Activated T-cell treated with anti-CD3 and anti-CD28 coated beads, Interleukin-2, amount 50 U/mL, for 24 hours (primary cell): Measurements from ENCODE around the gene FMN1.

Source experiments
- DNase-seq: peaks from one replicate; pipeline ENCODE4 v3.0.0-alpha.2; 2020
- H3K27ac Mint-ChIP-seq: 2 replicates; pipeline ENCODE4 v1.8.0; 2020; ENCODE audit warnings: mild to moderate bottlenecking, mixed read lengths
- H3K27me3 Mint-ChIP-seq: 2 replicates; pipeline ENCODE4 v1.8.0; 2020; ENCODE audit warnings: mixed read lengths
- H3K36me3 Mint-ChIP-seq: 2 replicates; pipeline ENCODE4 v1.8.0; 2020; ENCODE audit warnings: low read depth, mixed read lengths
- H3K4me1 Mint-ChIP-seq: 2 replicates; pipeline ENCODE4 v1.8.0; 2020; ENCODE audit warnings: low read depth, mixed read lengths
- H3K4me3 Mint-ChIP-seq: 2 replicates; pipeline ENCODE4 v1.8.0; 2020; ENCODE audit warnings: mild to moderate bottlenecking, moderate library complexity, mixed read lengths
- H3K9me3 Mint-ChIP-seq: 2 replicates; pipeline ENCODE4 v1.8.0; 2020; ENCODE audit warnings: mixed read lengths

FMN1 gene

GRCh38 chr15:33112541-33113105, 81.9 kb downstream of the FMN1 start:
- Mint-ChIP-seq H3K27me3 (no peaks in the 10 kb centered on the region), H3K27ac (no peak overlapping the region), H3K36me3 (no peaks in the 10 kb centered on the region), H3K4me3 (no peak overlapping the region), H3K4me1 (peaks cover 7% of the 10 kb centered on the region), H3K9me3 (no peaks in the 10 kb centered on the region)
- no peak for DNase-seq

- Mint-ChIP-seq H3K27me3 (no peaks in the 10 kb centered on the region), H3K4me1 (peaks cover 14% of the 10 kb centered on the region), H3K36me3 (no peaks in the 10 kb centered on the region), H3K4me3 (no peak overlapping the region), H3K27ac (no peak overlapping the region), H3K9me3 (no peaks in the 10 kb centered on the region)
- no peak for DNase-seq
These were observed 83.5 kb downstream of the FMN1 start for GRCh38 chr15:33111041-33111451.

DNA sequence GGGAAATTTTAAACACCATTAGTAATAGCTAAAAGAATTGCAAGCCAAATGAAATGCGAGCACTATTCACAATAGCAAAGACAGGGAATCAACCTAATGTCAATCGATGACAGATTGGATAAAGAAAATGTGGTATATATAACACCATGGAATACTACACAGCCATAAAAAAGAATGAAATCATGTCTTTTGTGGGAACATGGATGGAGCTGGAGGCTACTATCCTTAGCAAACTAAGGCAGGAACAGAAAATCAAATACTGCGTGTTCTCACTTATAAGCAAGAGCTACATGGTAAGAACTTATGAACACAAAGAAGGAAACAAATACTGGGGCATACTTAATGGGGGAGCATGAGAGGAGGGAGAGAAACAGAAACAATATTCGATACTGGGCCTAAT, 85.2 kb downstream of the FMN1 start:
- DNase-seq = no peak
- no peaks in the 10 kb centered on the region for H3K9me3 Mint-ChIP-seq
- no peak overlapping the region for H3K27ac Mint-ChIP-seq
- H3K36me3 Mint-ChIP-seq = no peaks in the 10 kb centered on the region
- H3K4me1 Mint-ChIP-seq = peaks cover 29% of the 10 kb centered on the region
- no peaks in the 10 kb centered on the region for H3K27me3 Mint-ChIP-seq
- no peak overlapping the region for H3K4me3 Mint-ChIP-seq

DNA sequence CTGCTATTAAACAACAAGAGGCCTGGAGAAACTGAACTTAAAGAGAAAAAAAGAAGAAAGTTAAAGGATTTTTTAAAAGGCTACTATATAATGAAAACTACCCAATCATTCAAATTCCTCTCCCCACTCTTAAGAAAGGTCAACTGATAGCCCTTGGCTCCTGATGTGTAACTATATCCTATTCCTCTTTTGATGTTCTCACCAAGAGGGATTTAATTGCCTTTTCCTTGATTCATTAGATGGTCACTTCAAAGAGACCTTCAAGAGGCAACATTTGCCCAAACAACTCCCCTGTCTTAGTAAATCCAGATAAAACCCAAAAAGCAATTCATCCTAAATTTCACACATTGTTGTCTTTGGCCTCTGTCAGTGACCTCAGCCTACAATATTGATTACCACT, 86.0 kb downstream of the FMN1 start:
- Mint-ChIP-seq H3K9me3 (no peaks in the 10 kb centered on the region), H3K4me3 (no peak overlapping the region), H3K27ac (no peak overlapping the region), H3K4me1 (peaks cover 37% of the 10 kb centered on the region), H3K27me3 (no peaks in the 10 kb centered on the region), H3K36me3 (no peaks in the 10 kb centered on the region)
- DNase-seq = no peak

DNA sequence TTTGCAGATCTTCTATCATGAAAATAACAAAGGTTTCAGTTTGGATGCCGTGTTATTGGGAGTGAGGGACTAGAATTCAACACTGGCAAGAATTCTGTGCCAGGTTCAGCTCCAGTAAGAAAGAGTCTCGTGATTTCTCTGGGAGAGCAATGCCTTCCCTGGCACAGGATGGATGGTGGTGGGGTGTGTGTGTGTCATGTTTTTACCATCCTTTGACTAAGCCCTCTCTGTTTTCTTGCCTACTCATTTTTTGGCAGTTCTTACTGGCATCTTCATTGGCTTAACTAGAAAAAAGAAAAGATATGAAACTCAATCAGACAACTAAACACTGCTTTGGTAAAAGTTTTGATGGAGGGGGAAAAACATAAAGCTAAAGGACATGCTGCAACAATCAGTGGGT, 86.6 kb downstream of the FMN1 start:
- Mint-ChIP-seq H3K36me3 (no peaks in the 10 kb centered on the region), H3K4me3 (no peak overlapping the region), H3K27ac (no peak overlapping the region), H3K9me3 (no peaks in the 10 kb centered on the region), H3K4me1 (peaks cover 43% of the 10 kb centered on the region), H3K27me3 (no peaks in the 10 kb centered on the region)
- DNase-seq = no peak

- H3K27ac Mint-ChIP-seq = peak overlapping the region; percentile 70
These were observed 90.3 kb downstream of the FMN1 start for GRCh38 chr15:33104212-33104611.

DNA sequence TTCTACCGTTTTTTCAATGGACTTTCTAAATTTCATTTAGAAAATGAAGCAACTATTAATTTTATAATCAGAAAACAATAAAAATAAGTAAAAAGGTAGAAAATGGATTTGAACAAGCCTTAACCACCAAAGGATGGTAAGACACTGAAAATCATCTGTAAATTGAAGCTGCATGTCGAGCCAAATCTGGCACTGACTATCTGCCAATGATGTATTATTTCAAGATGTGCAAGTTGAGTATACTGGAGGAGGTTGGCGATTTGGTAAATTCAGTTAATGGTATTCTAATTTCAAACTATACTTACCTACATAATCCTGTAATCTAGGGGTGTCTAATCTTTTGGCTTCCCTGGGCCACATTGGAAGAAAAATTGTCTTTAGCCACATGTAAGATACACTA, 93.5 kb downstream of the FMN1 start:
- H3K27me3 Mint-ChIP-seq = no peaks in the 10 kb centered on the region
- H3K4me3 Mint-ChIP-seq = no peak overlapping the region
- peaks cover 42% of the 10 kb centered on the region for H3K4me1 Mint-ChIP-seq
- H3K27ac Mint-ChIP-seq = no peak overlapping the region
- no peak for DNase-seq
- H3K9me3 Mint-ChIP-seq = peaks cover 7% of the 10 kb centered on the region
- no peaks in the 10 kb centered on the region for H3K36me3 Mint-ChIP-seq

More at GRCh38 chr15:33104212-33104611, 90.3 kb downstream of the FMN1 start:
- Mint-ChIP-seq H3K36me3 (no peaks in the 10 kb centered on the region), H3K4me3 (peak overlapping the region; percentile 26), H3K27me3 (no peaks in the 10 kb centered on the region), H3K4me1 (peaks cover 43% of the 10 kb centered on the region), H3K9me3 (peaks cover 7% of the 10 kb centered on the region)
- no peak for DNase-seq

- H3K9me3 Mint-ChIP-seq = peaks cover 7% of the 10 kb centered on the region
- H3K4me1 Mint-ChIP-seq = peaks cover 34% of the 10 kb centered on the region
- no peak for DNase-seq
These were observed 94.2 kb downstream of the FMN1 start for GRCh38 chr15:33100314-33100713.

DNA sequence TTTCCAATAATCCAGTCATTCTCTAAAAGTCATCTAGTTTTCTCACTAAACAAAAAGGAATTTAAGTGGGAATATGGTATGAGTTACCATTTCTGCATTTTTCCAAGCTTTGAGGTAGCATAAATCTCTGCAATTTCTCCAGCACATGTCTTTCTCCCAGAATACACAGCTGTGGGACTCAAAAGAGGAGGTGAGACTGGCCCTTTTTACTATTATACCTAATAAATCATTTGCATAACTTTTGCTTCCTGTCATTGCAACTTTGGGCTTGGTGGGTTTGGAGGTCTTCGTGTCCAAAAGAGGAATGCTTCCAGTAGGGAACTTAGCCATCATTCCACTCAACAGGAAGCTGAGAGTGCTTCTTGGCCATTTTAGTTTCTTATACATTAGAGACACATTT, 94.8 kb downstream of the FMN1 start:
- Mint-ChIP-seq H3K36me3 (no peaks in the 10 kb centered on the region), H3K27ac (no peak overlapping the region), H3K27me3 (no peaks in the 10 kb centered on the region), H3K9me3 (peaks cover 7% of the 10 kb centered on the region), H3K4me3 (no peak overlapping the region), H3K4me1 (peaks cover 29% of the 10 kb centered on the region)
- DNase-seq = no peak

More at GRCh38 chr15:33100314-33100713, 94.2 kb downstream of the FMN1 start:
- H3K27me3 Mint-ChIP-seq = no peaks in the 10 kb centered on the region
- no peak overlapping the region for H3K27ac Mint-ChIP-seq
- H3K36me3 Mint-ChIP-seq = no peaks in the 10 kb centered on the region
- H3K4me3 Mint-ChIP-seq = no peak overlapping the region

- DNase-seq = no peak
- no peaks in the 10 kb centered on the region for H3K27me3 Mint-ChIP-seq
- H3K27ac Mint-ChIP-seq = no peak overlapping the region
These were observed 95.3 kb downstream of the FMN1 start for GRCh38 chr15:33099213-33099612.

GRCh38 chr15:33098094-33099058, 96.1 kb downstream of the FMN1 start:
- Mint-ChIP-seq H3K4me1 (peaks cover 19% of the 10 kb centered on the region), H3K9me3 (peaks cover 7% of the 10 kb centered on the region), H3K36me3 (no peaks in the 10 kb centered on the region), H3K27ac (no peak overlapping the region), H3K27me3 (no peaks in the 10 kb centered on the region), H3K4me3 (no peak overlapping the region)
- no peak for DNase-seq

More at GRCh38 chr15:33099213-33099612, 95.3 kb downstream of the FMN1 start:
- H3K4me3 Mint-ChIP-seq = no peak overlapping the region
- H3K9me3 Mint-ChIP-seq = peaks cover 7% of the 10 kb centered on the region
- no peaks in the 10 kb centered on the region for H3K36me3 Mint-ChIP-seq
- H3K4me1 Mint-ChIP-seq = peaks cover 26% of the 10 kb centered on the region

DNA sequence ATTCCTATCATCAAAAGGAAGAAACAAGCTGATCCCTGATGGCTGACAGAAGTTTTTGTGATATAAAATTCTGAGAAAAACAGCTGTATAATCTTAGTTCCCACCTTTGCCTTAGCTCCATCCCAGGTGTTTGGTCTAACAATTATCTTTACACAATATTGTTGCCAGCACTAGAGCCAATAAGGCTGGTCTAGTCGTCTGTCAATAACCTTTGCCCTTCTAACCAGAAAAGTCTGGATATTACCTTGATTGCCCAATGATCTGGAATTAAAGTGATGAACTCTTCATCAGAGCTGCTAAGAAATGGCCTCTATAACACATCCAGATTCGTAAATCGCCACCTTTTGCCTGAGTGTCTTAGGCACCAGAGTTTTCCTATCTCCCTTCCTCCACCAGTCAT, 98.4 kb downstream of the FMN1 start:
- Mint-ChIP-seq H3K27me3 (no peaks in the 10 kb centered on the region), H3K27ac (no peak overlapping the region)

GRCh38 chr15:33095641-33096040, 98.9 kb downstream of the FMN1 start:
- H3K27ac Mint-ChIP-seq = no peak overlapping the region
- DNase-seq = no peak
- H3K27me3 Mint-ChIP-seq = no peaks in the 10 kb centered on the region
- H3K9me3 Mint-ChIP-seq = no peaks in the 10 kb centered on the region
- no peaks in the 10 kb centered on the region for H3K36me3 Mint-ChIP-seq
- no peak overlapping the region for H3K4me3 Mint-ChIP-seq
- H3K4me1 Mint-ChIP-seq = peaks cover 34% of the 10 kb centered on the region

More for the DNA sequence above, 98.4 kb downstream of the FMN1 start:
- DNase-seq = no peak
- Mint-ChIP-seq H3K36me3 (no peaks in the 10 kb centered on the region), H3K9me3 (no peaks in the 10 kb centered on the region), H3K4me3 (no peak overlapping the region), H3K4me1 (peaks cover 29% of the 10 kb centered on the region)

DNA sequence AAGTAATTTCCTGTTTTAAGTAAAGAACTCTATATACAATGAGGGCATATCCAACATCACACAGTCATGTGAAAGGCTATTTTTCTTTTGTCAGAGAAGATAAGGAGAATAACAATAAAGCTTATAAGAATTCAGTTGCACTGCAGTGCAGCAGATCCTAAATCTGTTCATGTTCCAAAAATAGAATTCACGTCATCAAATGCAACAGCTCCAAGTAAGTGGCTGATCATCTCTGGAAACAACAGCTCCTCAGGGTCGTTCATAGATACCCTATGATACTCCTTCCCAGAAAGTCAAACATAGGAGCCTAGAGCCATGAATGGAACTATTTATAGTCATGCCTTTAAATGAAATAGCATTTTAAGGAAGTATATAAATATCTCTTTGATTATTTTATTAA, 100.2 kb downstream of the FMN1 start:
- H3K36me3 Mint-ChIP-seq = no peaks in the 10 kb centered on the region
- peaks cover 46% of the 10 kb centered on the region for H3K4me1 Mint-ChIP-seq
- H3K4me3 Mint-ChIP-seq = no peak overlapping the region
- H3K27me3 Mint-ChIP-seq = no peaks in the 10 kb centered on the region
- DNase-seq = no peak
- no peaks in the 10 kb centered on the region for H3K9me3 Mint-ChIP-seq
- H3K27ac Mint-ChIP-seq = no peak overlapping the region

DNA sequence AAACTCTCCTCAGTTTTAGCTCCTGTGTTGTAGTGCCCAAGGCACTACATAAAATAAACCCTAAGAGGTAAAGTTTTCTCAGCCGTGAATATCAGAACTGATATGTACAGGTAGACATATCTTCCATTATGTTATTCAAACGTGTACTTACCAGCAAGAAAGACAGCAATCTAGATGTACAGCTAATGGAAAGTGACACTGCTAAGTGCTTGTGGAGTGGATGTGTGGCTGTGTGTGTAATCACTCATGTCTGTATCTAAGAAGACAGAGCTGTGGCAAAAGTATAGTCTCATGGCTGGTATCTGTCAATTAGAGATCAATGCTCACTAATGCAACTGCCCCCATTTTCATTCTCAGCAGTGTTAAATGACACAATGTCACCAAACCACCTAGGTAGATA, 101.3 kb downstream of the FMN1 start:
- peaks cover 53% of the 10 kb centered on the region for H3K4me1 Mint-ChIP-seq
- no peaks in the 10 kb centered on the region for H3K27me3 Mint-ChIP-seq
- H3K27ac Mint-ChIP-seq = no peak overlapping the region
- no peak overlapping the region for H3K4me3 Mint-ChIP-seq
- DNase-seq = no peak
- H3K9me3 Mint-ChIP-seq = no peaks in the 10 kb centered on the region
- no peaks in the 10 kb centered on the region for H3K36me3 Mint-ChIP-seq
